ENCODE results near the gene SERHL2.
"Not testable (repeated sequence)": the region's sequence is repeated elsewhere in the genome, so short reads cannot be mapped to it uniquely, and the experiment has no call there.

Gene SERHL2

GRCh38 chr22:42553475-42554361, at the start of gene SERHL2:
Gene SERHL2, plus strand, starts transcription at chr22:42553956. Its CDS starts 65 bp downstream, at chr22:42554021.
- H3K4me3 ChIP-seq (ENCODE audit: low read depth in 1 of 2, low read length in 2 of 2) = peak within 1 kb of the TSS; percentile 39 to 75
- H3K9me3 ChIP-seq (ENCODE audit: control insufficient read depth in 1 of 2, low read length in 2 of 2) = no peaks in the 10 kb centered on the region
- H3K27ac ChIP-seq (ENCODE audit: low read length) = no peak within 1 kb of the TSS
- H3K36me3 ChIP-seq (ENCODE audit: control insufficient read depth in 1 of 2, insufficient read depth in 2 of 2, low read length in 2 of 2) = no peaks in the 10 kb centered on the region
- H3K27me3 ChIP-seq (ENCODE audit: low read depth, low read length) = no peaks in the 10 kb centered on the region
- peaks cover 0 to 7% of the 10 kb centered on the region in 2 donors for H3K4me1 ChIP-seq (ENCODE audit: control insufficient read depth in 1 of 2, insufficient read depth in 2 of 2, low read length in 2 of 2)

GRCh38 chr22:42508327-42508974, 45.3 kb upstream of the SERHL2 start:
- not testable (repeated sequence) for H3K4me1 ChIP-seq (ENCODE audit: control insufficient read depth in 1 of 2, insufficient read depth in 2 of 2, low read length in 2 of 2); H3K36me3 ChIP-seq (ENCODE audit: control insufficient read depth in 1 of 2, insufficient read depth in 2 of 2, low read length in 2 of 2)

GRCh38 chr22:42508975-42509364, 44.8 kb upstream of the SERHL2 start:
- H3K36me3 ChIP-seq (ENCODE audit: control insufficient read depth in 1 of 2, insufficient read depth in 2 of 2, low read length in 2 of 2); H3K4me3 ChIP-seq (ENCODE audit: low read depth in 1 of 2, low read length in 2 of 2); H3K27ac ChIP-seq (ENCODE audit: low read length); H3K4me1 ChIP-seq (ENCODE audit: control insufficient read depth in 1 of 2, insufficient read depth in 2 of 2, low read length in 2 of 2); H3K27me3 ChIP-seq (ENCODE audit: low read depth, low read length); H3K9me3 ChIP-seq (ENCODE audit: control insufficient read depth in 1 of 2, low read length in 2 of 2): not testable (repeated sequence)

More at GRCh38 chr22:42508327-42508974, 45.3 kb upstream of the SERHL2 start:
- H3K27me3 ChIP-seq (ENCODE audit: low read depth, low read length); H3K27ac ChIP-seq (ENCODE audit: low read length); H3K9me3 ChIP-seq (ENCODE audit: control insufficient read depth in 1 of 2, low read length in 2 of 2); H3K4me3 ChIP-seq (ENCODE audit: low read depth in 1 of 2, low read length in 2 of 2): not testable (repeated sequence)

- peaks cover 4 to 5% of the 10 kb centered on the region in 2 donors for H3K36me3 ChIP-seq (ENCODE audit: control insufficient read depth in 1 of 2, insufficient read depth in 2 of 2, low read length in 2 of 2)
- no peaks in the 10 kb centered on the region for H3K9me3 ChIP-seq (ENCODE audit: control insufficient read depth in 1 of 2, low read length in 2 of 2)
- no peak overlapping the region for H3K4me3 ChIP-seq (ENCODE audit: low read depth in 1 of 2, low read length in 2 of 2)
- no peak overlapping the region for H3K27ac ChIP-seq (ENCODE audit: low read length)
- H3K4me1 ChIP-seq (ENCODE audit: control insufficient read depth in 1 of 2, insufficient read depth in 2 of 2, low read length in 2 of 2) = peaks cover 0 to 5% of the 10 kb centered on the region in 2 donors
- H3K27me3 ChIP-seq (ENCODE audit: low read depth, low read length) = no peaks in the 10 kb centered on the region
Observed at GRCh38 chr22:42509548-42509947, 44.2 kb upstream of the SERHL2 start.

- peaks cover 5 to 17% of the 10 kb centered on the region in 2 donors for H3K36me3 ChIP-seq (ENCODE audit: control insufficient read depth in 1 of 2, insufficient read depth in 2 of 2, low read length in 2 of 2)
- peaks cover 0 to 5% of the 10 kb centered on the region in 2 donors for H3K4me1 ChIP-seq (ENCODE audit: control insufficient read depth in 1 of 2, insufficient read depth in 2 of 2, low read length in 2 of 2)
- H3K27me3 ChIP-seq (ENCODE audit: low read depth, low read length) = no peaks in the 10 kb centered on the region
- no peak overlapping the region for H3K27ac ChIP-seq (ENCODE audit: low read length)
- no peaks in the 10 kb centered on the region for H3K9me3 ChIP-seq (ENCODE audit: control insufficient read depth in 1 of 2, low read length in 2 of 2)
- H3K4me3 ChIP-seq (ENCODE audit: low read depth in 1 of 2, low read length in 2 of 2) = no peak overlapping the region
Observed at GRCh38 chr22:42511401-42511891, 42.3 kb upstream of the SERHL2 start.

- peaks cover 5 to 21% of the 10 kb centered on the region in 2 donors for H3K36me3 ChIP-seq (ENCODE audit: control insufficient read depth in 1 of 2, insufficient read depth in 2 of 2, low read length in 2 of 2)
- H3K27me3 ChIP-seq (ENCODE audit: low read depth, low read length); H3K9me3 ChIP-seq (ENCODE audit: control insufficient read depth in 1 of 2, low read length in 2 of 2); H3K4me3 ChIP-seq (ENCODE audit: low read depth in 1 of 2, low read length in 2 of 2); H3K4me1 ChIP-seq (ENCODE audit: control insufficient read depth in 1 of 2, insufficient read depth in 2 of 2, low read length in 2 of 2); H3K27ac ChIP-seq (ENCODE audit: low read length): not testable (repeated sequence)
Observed at GRCh38 chr22:42512273-42512990, 41.3 kb upstream of the SERHL2 start.

- not testable (repeated sequence) for H3K27me3 ChIP-seq (ENCODE audit: low read depth, low read length); H3K27ac ChIP-seq (ENCODE audit: low read length); H3K4me3 ChIP-seq (ENCODE audit: low read depth in 1 of 2, low read length in 2 of 2); H3K9me3 ChIP-seq (ENCODE audit: control insufficient read depth in 1 of 2, low read length in 2 of 2)
- H3K4me1 ChIP-seq (ENCODE audit: control insufficient read depth in 1 of 2, insufficient read depth in 2 of 2, low read length in 2 of 2) = peaks cover 0 to 11% of the 10 kb centered on the region in 2 donors
- peaks cover 5 to 21% of the 10 kb centered on the region in 2 donors for H3K36me3 ChIP-seq (ENCODE audit: control insufficient read depth in 1 of 2, insufficient read depth in 2 of 2, low read length in 2 of 2)
Observed at GRCh38 chr22:42514331-42514730, 39.4 kb upstream of the SERHL2 start.

GRCh38 chr22:42515304-42515703, 38.5 kb upstream of the SERHL2 start:
- not testable (repeated sequence) for H3K9me3 ChIP-seq (ENCODE audit: control insufficient read depth in 1 of 2, low read length in 2 of 2); H3K27ac ChIP-seq (ENCODE audit: low read length); H3K4me3 ChIP-seq (ENCODE audit: low read depth in 1 of 2, low read length in 2 of 2); H3K27me3 ChIP-seq (ENCODE audit: low read depth, low read length)
- peaks cover 0 to 11% of the 10 kb centered on the region in 2 donors for H3K4me1 ChIP-seq (ENCODE audit: control insufficient read depth in 1 of 2, insufficient read depth in 2 of 2, low read length in 2 of 2)
- H3K36me3 ChIP-seq (ENCODE audit: control insufficient read depth in 1 of 2, insufficient read depth in 2 of 2, low read length in 2 of 2) = peaks cover 5 to 21% of the 10 kb centered on the region in 2 donors

GRCh38 chr22:42515896-42516295, 37.9 kb upstream of the SERHL2 start:
- peaks cover under 1 to 21% of the 10 kb centered on the region in 2 donors for H3K36me3 ChIP-seq (ENCODE audit: control insufficient read depth in 1 of 2, insufficient read depth in 2 of 2, low read length in 2 of 2)
- H3K27me3 ChIP-seq (ENCODE audit: low read depth, low read length) = no peaks in the 10 kb centered on the region
- H3K9me3 ChIP-seq (ENCODE audit: control insufficient read depth in 1 of 2, low read length in 2 of 2) = no peaks in the 10 kb centered on the region
- H3K4me3 ChIP-seq (ENCODE audit: low read depth in 1 of 2, low read length in 2 of 2) = no peak overlapping the region
- no peak overlapping the region for H3K27ac ChIP-seq (ENCODE audit: low read length)
- H3K4me1 ChIP-seq (ENCODE audit: control insufficient read depth in 1 of 2, insufficient read depth in 2 of 2, low read length in 2 of 2) = peaks cover 0 to 11% of the 10 kb centered on the region in 2 donors

GRCh38 chr22:42517103-42517502, 36.7 kb upstream of the SERHL2 start:
- H3K9me3 ChIP-seq (ENCODE audit: control insufficient read depth in 1 of 2, low read length in 2 of 2); H3K27me3 ChIP-seq (ENCODE audit: low read depth, low read length); H3K4me3 ChIP-seq (ENCODE audit: low read depth in 1 of 2, low read length in 2 of 2); H3K27ac ChIP-seq (ENCODE audit: low read length): not testable (repeated sequence)
- H3K36me3 ChIP-seq (ENCODE audit: control insufficient read depth in 1 of 2, insufficient read depth in 2 of 2, low read length in 2 of 2) = peaks cover 0 to 21% of the 10 kb centered on the region in 2 donors
- peaks cover 0 to 11% of the 10 kb centered on the region in 2 donors for H3K4me1 ChIP-seq (ENCODE audit: control insufficient read depth in 1 of 2, insufficient read depth in 2 of 2, low read length in 2 of 2)
